HUES48 (cell line): ENCODE results near the gene CPXM2.
A peak's percentile ranks its signal among the peaks of the same experiment; 100 is the strongest.

Experiments
- H3K27ac ChIP-seq: one replicate; pipeline ENCODE4 v1.7.0; 2013; ENCODE audit warnings: low read depth, low read length, inconsistent platforms
- H3K27me3 ChIP-seq: 2 replicates; pipeline ENCODE4 v1.6.1; 2013; ENCODE audit warnings: mild to moderate bottlenecking, low read length; ENCODE audit not compliant: control insufficient read depth, insufficient read depth
- H3K36me3 ChIP-seq: 2 replicates; pipeline ENCODE4 v1.6.1; 2013; ENCODE audit warnings: low read length; ENCODE audit not compliant: control insufficient read depth, insufficient read depth
- H3K4me1 ChIP-seq: 2 replicates; pipeline ENCODE4 v1.6.1; 2013; ENCODE audit warnings: mild to moderate bottlenecking, low read length; ENCODE audit not compliant: control insufficient read depth, insufficient read depth
- H3K4me3 ChIP-seq: 2 replicates; pipeline ENCODE4 v1.5.1; 2013; ENCODE audit warnings: mild to moderate bottlenecking, low read depth, low read length
- H3K9ac ChIP-seq: 2 replicates; pipeline ENCODE4 v1.6.1; 2013; ENCODE audit warnings: mild to moderate bottlenecking, low read depth, low read length, moderate library complexity
- H3K9me3 ChIP-seq: 2 replicates; pipeline ENCODE4 v1.6.1; 2013; ENCODE audit warnings: low read length; ENCODE audit not compliant: control insufficient read depth, insufficient read depth

The CPXM2 gene

DNA sequence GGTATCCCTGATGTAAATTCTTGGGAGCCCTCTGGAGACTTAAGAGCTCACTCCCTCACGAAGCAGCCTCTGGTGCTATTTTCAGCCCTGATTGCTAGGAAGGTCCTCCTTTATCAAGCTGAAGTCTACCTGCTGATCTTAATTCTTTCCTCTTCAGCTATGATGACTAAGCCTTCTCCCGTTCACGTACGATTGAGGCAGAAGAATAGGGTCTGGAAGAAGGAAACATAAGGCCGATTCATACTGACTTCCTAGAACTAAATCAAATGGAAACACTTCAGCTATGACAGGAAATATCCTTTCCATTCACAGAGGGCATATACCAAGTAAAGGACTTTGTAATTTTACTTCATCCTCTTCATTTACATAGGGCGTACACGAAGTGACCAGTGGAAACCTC, 107.0 kb downstream of the CPXM2 start:
- Histone ChIP-seq H3K4me1 (peaks cover 23% of the 10 kb centered on the region), H3K4me3 (no peak overlapping the region), H3K36me3 (0 out of 2 replicates have a peak, but pooled peaks cover 4% of the 10 kb centered on the region), H3K9me3 (peaks cover 5% of the 10 kb centered on the region; the same call in 1 of the 2 replicates), H3K27ac (no peak overlapping the region), H3K9ac (no peak overlapping the region), H3K27me3 (peaks cover 21% of the 10 kb centered on the region)

GRCh38 chr10:123784216-123784615, 107.4 kb downstream of the CPXM2 start:
- peaks cover 21% of the 10 kb centered on the region for H3K27me3 ChIP-seq
- H3K4me3 ChIP-seq: no peak overlapping the region
- no peak overlapping the region for H3K27ac ChIP-seq
- 0 out of 2 replicates have a peak, but pooled peaks cover 4% of the 10 kb centered on the region for H3K36me3 ChIP-seq
- peaks cover 1% of the 10 kb centered on the region; the same call in 1 of the 2 replicates for H3K9me3 ChIP-seq
- peaks cover 28% of the 10 kb centered on the region for H3K4me1 ChIP-seq
- no peak overlapping the region for H3K9ac ChIP-seq

GRCh38 chr10:123783296-123783695, 108.3 kb downstream of the CPXM2 start:
- Histone ChIP-seq H3K27me3 (peaks cover 21% of the 10 kb centered on the region), H3K9me3 (no peaks in the 10 kb centered on the region), H3K9ac (no peak overlapping the region), H3K4me1 (peaks cover 35% of the 10 kb centered on the region), H3K27ac (no peak overlapping the region), H3K36me3 (0 out of 2 replicates have a peak, but pooled peaks cover 4% of the 10 kb centered on the region), H3K4me3 (no peak overlapping the region)

- Histone ChIP-seq H3K9ac (no peak overlapping the region), H3K4me3 (no peak overlapping the region), H3K4me1 (peaks cover 35% of the 10 kb centered on the region), H3K9me3 (no peaks in the 10 kb centered on the region), H3K36me3 (0 out of 2 replicates have a peak, but pooled peaks cover 4% of the 10 kb centered on the region), H3K27me3 (peaks cover 21% of the 10 kb centered on the region), H3K27ac (peak overlapping the region; percentile 60)
These were observed 109.1 kb downstream of the CPXM2 start for GRCh38 chr10:123782549-123782948.

DNA sequence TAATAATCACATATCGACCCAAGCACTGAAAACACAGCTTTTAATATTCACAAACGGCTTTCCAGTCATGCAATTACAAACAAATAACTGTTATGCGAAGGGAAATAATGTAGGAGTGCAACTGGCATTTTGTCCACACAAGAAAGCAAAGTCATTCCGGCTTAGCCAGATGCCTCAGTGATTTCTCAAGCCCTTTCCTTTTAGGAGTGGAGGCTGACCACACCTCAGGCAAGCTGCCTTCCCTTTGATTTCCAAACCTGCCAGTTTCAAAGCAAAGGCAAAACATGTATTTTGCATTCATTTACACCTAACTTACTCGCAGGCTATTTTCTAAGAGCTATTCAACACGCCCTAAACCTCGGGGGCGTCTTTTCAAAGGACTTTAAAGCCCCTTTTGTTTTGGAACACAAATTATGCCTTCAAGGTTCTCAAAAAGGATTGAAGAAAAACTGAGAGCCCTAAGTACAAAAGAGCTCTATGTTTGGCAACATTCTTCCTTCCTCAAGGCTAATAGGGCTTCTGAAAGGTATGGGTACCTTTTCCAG, 109.6 kb downstream of the CPXM2 start:
- Histone ChIP-seq H3K36me3 (0 out of 2 replicates have a peak, but pooled peaks cover 4% of the 10 kb centered on the region), H3K4me3 (no peak overlapping the region), H3K27me3 (peaks cover 21% of the 10 kb centered on the region), H3K27ac (peak overlapping the region; percentile 60), H3K9me3 (no peaks in the 10 kb centered on the region), H3K4me1 (peaks cover 35% of the 10 kb centered on the region), H3K9ac (no peak overlapping the region)

GRCh38 chr10:123781324-123781900, 110.2 kb downstream of the CPXM2 start:
- H3K9me3 ChIP-seq: no peaks in the 10 kb centered on the region
- H3K4me3 ChIP-seq: no peak overlapping the region

GRCh38 chr10:123778719-123779517, 112.7 kb downstream of the CPXM2 start:
- Histone ChIP-seq H3K4me3 (no peak overlapping the region), H3K27ac (no peak overlapping the region), H3K9ac (no peak overlapping the region), H3K27me3 (peaks cover 15% of the 10 kb centered on the region), H3K9me3 (no peaks in the 10 kb centered on the region), H3K36me3 (no peaks in the 10 kb centered on the region), H3K4me1 (peaks cover 35% of the 10 kb centered on the region)

More at GRCh38 chr10:123781324-123781900, 110.2 kb downstream of the CPXM2 start:
- peak overlapping the region; percentile 60 for H3K27ac ChIP-seq
- peaks cover 35% of the 10 kb centered on the region for H3K4me1 ChIP-seq
- H3K36me3 ChIP-seq: 0 out of 2 replicates have a peak, but pooled peaks cover 4% of the 10 kb centered on the region
- H3K9ac ChIP-seq: no peak overlapping the region
- peaks cover 21% of the 10 kb centered on the region for H3K27me3 ChIP-seq

DNA sequence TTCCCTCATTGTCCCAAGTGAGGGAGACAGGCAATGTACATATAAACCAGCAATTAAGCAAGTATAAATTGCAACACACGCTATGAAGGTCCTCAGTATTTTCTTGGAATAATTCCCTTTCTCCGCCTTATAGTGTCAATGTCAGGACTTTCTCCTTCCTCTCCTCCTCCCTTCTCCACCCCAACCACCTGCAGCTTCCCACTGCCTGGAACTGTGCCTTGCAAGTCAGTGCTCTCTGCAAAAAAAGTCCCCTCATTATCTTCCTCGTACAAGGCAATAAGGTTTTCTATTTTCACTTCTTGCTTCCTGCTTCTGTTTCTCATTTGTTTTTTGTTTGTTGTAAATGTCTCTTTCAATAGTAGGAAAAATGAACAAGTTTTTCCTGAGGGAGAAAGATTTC, 113.7 kb downstream of the CPXM2 start:
- Histone ChIP-seq H3K27me3 (peaks cover 7% of the 10 kb centered on the region), H3K9ac (no peak overlapping the region), H3K4me1 (peaks cover 30% of the 10 kb centered on the region), H3K27ac (no peak overlapping the region), H3K36me3 (0 out of 2 replicates have a peak, but pooled peaks cover 1% of the 10 kb centered on the region), H3K4me3 (no peak overlapping the region), H3K9me3 (no peaks in the 10 kb centered on the region)

DNA sequence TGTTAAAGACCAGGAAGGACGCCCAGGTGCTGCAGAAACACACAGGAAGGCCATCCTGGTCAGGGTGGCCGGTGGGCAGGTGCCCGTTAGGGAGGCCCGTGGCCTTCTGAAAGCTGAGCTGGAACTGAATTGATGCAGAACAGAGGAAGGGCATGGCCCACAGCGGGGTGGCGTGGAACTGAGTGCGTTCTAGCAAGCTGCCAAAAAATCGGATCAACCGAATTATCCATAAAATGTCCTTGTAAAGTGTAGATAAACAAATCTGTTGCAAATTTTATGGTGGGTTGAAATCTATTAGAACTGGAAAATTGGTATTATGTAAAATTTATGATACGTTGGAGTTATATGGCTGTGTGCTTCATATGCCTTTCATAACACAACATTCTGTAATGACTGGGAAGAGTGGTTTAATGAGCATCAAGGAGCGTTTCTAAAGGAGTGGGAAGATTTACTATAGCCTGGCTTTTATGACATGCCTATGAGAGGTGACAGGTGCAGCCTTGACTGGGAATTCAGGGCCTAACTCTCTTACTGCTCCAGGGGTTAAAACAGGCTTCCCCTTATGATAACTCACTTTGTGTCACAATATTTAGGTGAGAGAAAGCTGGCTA, 117.4 kb downstream of the CPXM2 start:
- Histone ChIP-seq H3K36me3 (0 out of 2 replicates have a peak, but pooled peaks cover 7% of the 10 kb centered on the region), H3K4me3 (no peak overlapping the region), H3K9ac (no peak overlapping the region), H3K9me3 (no peaks in the 10 kb centered on the region), H3K4me1 (peaks cover 7% of the 10 kb centered on the region), H3K27ac (no peak overlapping the region), H3K27me3 (no peaks in the 10 kb centered on the region)

DNA sequence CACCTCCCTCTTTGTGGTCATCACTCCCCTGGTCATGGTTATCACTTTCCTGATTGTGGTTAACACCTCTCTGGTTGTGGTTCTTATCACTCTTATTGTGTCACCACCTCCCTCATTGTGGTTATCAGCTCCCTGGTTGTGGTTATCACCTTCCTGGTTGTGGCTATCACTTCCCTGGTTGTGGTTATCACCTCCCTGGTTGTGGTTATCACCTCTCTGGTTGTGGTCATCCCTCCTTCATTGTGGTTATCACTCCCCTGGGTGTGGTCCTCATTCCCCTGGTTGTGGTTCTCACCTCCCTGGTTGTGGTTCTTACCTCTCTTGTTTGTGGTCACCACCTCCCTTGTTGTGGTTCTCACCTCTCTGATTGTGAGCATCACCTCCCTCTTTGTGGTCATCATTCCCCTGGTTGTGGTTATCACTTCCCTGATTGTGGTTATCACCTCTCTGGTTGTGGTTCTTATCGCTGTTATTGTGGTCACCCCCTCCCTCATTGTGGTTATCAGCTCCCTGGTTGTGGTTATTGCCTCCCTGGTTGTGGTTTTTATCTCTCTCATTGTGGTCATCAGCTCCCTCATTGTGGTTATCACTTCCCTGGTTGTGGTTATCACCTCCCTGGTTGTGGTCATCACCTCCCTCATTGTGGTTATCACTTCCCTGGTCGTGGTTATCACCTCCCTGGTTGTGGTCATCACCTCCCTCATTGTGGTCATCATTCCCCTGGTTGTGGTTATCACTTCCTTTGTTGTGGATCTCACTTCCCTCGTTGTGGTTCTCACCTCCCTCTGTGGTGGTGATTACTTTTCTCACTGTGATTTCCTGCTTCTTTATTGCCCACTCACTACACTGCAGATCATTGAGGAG, 118.7 kb downstream of the CPXM2 start:
- no peak overlapping the region for H3K4me3 ChIP-seq
- H3K4me1 ChIP-seq: no peaks in the 10 kb centered on the region
- no peak overlapping the region for H3K9ac ChIP-seq
- H3K27me3 ChIP-seq: no peaks in the 10 kb centered on the region
- no peaks in the 10 kb centered on the region for H3K9me3 ChIP-seq
- no peak overlapping the region for H3K27ac ChIP-seq
- H3K36me3 ChIP-seq: 0 out of 2 replicates have a peak, but pooled peaks cover 7% of the 10 kb centered on the region
